ENCODE measurements around the gene PRDM10. TPM values are rescaled to one million over a fixed set of nuclear protein-coding genes. Genes with fewer than 3 reads are reported as not detected.

The PRDM10 gene
- total RNA-seq, 2 experiments from 2014 or later: 8.2 to 9.6 TPM

DNA sequence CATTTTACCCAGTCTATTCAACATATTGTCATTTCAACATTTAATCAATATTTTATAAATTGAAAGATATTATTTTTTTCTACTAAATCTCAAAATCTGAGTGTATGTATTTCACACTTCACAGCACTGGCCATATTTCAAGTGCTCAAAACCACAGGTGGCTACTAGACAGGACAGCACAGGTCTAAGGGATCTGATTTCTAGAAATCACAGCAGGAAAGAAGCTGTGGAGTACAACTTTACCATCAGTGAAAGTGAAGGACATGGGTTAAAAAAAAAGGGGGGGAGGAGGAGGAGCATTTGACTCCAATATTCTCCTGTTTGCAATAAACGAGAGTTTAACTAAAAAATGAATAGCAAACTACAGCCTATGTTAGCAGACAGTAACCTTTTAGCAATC is 4.5 kb downstream of the PRDM10 start:
- ChIA-PET CTCF (no interaction called here), POLR2A (interaction anchor here (1.3 kb wide), 1 partner anchor 102 kb away, joined by 3 read pairs; no protein-coding TSS in a partner anchor)
- TF ChIP-seq, protein P1, sequence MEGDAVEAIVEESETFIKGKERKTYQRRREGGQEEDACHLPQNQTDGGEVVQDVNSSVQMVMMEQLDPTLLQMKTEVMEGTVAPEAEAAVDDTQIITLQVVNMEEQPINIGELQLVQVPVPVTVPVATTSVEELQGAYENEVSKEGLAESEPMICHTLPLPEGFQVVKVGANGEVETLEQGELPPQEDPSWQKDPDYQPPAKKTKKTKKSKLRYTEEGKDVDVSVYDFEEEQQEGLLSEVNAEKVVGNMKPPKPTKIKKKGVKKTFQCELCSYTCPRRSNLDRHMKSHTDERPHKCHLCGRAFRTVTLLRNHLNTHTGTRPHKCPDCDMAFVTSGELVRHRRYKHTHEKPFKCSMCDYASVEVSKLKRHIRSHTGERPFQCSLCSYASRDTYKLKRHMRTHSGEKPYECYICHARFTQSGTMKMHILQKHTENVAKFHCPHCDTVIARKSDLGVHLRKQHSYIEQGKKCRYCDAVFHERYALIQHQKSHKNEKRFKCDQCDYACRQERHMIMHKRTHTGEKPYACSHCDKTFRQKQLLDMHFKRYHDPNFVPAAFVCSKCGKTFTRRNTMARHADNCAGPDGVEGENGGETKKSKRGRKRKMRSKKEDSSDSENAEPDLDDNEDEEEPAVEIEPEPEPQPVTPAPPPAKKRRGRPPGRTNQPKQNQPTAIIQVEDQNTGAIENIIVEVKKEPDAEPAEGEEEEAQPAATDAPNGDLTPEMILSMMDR (IDR thresholded peaks at IDR 0.05): no peak
- H3K27me3 ChIP-seq (ENCODE audit: control insufficient read depth in 1 of 2, insufficient read depth in 2 of 2, low read length in 2 of 2): no peaks in the 10 kb centered on the region
- ATAC-seq (ENCODE audit: poor library complexity) (no peak), DNase-seq (no peak)
- no peaks in the 10 kb centered on the region for H3K9me3 ChIP-seq (ENCODE audit: control insufficient read depth in 1 of 2, insufficient read depth in 1 of 2, low read length in 2 of 2)
- H3K4me3 Mint-ChIP-seq: peak overlapping the region; percentile 4
- peaks cover 11% of the 10 kb centered on the region for H3K4me1 ChIP-seq (ENCODE audit: insufficient read depth, low read length)
- peaks cover 12% of the 10 kb centered on the region for H3K36me3 Mint-ChIP-seq (ENCODE audit: low read depth)
- H3K27ac Mint-ChIP-seq: peak overlapping the region; percentile 36
- intact Hi-C loops (cut with DNase I, micrococcal nuclease): no loop called here
- no peaks in the 10 kb centered on the region for H3K36me3 ChIP-seq (ENCODE audit: insufficient read depth, low read length)
- no peaks in the 10 kb centered on the region for H3K27me3 Mint-ChIP-seq
- H3K4me3 ChIP-seq (ENCODE audit: low read length): no peak overlapping the region
- H3K4me1 Mint-ChIP-seq (ENCODE audit: low read depth): peaks cover 56% of the 10 kb centered on the region
- H3K27ac ChIP-seq (ENCODE audit: low read depth in 1 of 2, low read length in 2 of 2): no peak overlapping the region
- no peaks in the 10 kb centered on the region for H3K9me3 Mint-ChIP-seq

DNA sequence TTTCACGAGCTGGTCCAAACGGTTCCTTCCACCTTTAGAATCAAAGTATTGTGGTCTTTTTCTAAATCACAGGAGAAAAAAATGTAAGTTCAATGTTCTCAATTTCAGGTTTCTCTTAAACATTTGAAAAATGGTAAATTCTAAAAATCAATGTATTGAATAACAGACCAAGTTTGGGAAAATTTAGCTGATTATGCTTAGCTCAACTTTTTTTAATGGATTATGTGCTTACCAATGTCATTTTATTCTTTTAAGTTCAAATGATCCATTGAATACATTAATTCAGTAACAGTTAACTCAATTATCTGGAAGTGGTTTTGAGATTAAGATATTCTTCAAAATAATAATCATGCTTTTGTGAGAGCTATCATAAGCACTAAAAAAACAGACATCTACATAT is 5.1 kb downstream of the PRDM10 start:
- TF ChIP-seq, protein P1 (IDR thresholded peaks at IDR 0.05): no peak
- no peak overlapping the region for H3K27ac ChIP-seq (ENCODE audit: low read depth in 1 of 2, low read length in 2 of 2)
- no peaks in the 10 kb centered on the region for H3K27me3 Mint-ChIP-seq
- no peaks in the 10 kb centered on the region for H3K9me3 ChIP-seq (ENCODE audit: control insufficient read depth in 1 of 2, insufficient read depth in 1 of 2, low read length in 2 of 2)
- POLR2A ChIA-PET: interaction anchor here (0.6 to 1.3 kb wide), 2 partner anchors 101 to 341 kb away, joined by 3 read pairs; no protein-coding TSS in a partner anchor
- H3K27ac Mint-ChIP-seq: no peak overlapping the region
- H3K36me3 ChIP-seq (ENCODE audit: insufficient read depth, low read length): no peaks in the 10 kb centered on the region
- peaks cover 8% of the 10 kb centered on the region for H3K36me3 Mint-ChIP-seq (ENCODE audit: low read depth)
- H3K27me3 ChIP-seq (ENCODE audit: control insufficient read depth in 1 of 2, insufficient read depth in 2 of 2, low read length in 2 of 2): no peaks in the 10 kb centered on the region
- no peaks in the 10 kb centered on the region for H3K9me3 Mint-ChIP-seq
- ATAC-seq (ENCODE audit: poor library complexity): no peak
- peaks cover 54% of the 10 kb centered on the region for H3K4me1 Mint-ChIP-seq (ENCODE audit: low read depth)
- CTCF ChIA-PET: interaction anchor here (1.2 kb wide), 1 partner anchor 10 kb away, joined by 3 read pairs; no protein-coding TSS in a partner anchor
- no peak overlapping the region for H3K4me3 Mint-ChIP-seq
- H3K4me3 ChIP-seq (ENCODE audit: low read length): no peak overlapping the region
- intact Hi-C loops (cut with DNase I, micrococcal nuclease): no loop called here
- DNase-seq: no peak
- peaks cover 11% of the 10 kb centered on the region for H3K4me1 ChIP-seq (ENCODE audit: insufficient read depth, low read length)

DNA sequence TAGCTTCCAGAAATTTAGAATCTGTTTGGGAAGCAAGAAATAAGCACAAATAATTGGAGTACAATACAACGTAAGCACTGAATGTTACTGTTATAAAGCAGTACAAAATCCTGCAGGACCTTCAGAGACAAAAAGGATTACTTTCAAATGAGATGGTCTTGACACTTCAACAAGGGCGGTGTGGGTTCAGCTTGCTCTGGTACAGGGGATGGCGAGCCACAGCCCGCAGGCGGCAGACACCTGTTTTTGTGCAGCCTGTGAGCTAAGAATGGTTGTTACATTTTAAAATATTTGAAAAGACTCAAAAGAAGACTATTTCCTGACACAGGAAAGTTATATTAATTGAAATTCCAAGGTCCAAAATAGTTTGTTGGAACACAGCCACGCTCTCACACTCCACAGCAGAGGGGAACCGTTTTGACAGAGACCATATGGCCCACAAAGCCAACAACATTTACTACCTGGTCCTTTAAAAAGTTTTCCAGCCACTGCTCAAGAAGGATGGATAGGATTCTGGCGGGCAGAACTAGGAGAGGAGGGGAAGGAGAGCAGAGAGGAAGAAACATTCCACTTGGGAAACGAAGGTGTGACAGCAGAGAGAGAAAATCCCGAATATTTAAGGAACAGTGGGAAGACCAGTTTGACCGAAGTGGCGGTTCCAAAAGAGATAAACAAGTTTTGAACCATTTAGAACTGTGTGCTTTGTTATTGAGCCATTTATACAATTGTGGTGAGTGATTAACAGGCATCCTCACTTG is 6.3 kb downstream of the PRDM10 start:
- peak overlapping the region; percentile 7 for H3K27ac Mint-ChIP-seq
- H3K36me3 Mint-ChIP-seq (ENCODE audit: low read depth): peaks cover 4% of the 10 kb centered on the region
- H3K4me1 Mint-ChIP-seq (ENCODE audit: low read depth): peaks cover 56% of the 10 kb centered on the region
- H3K4me3 ChIP-seq (ENCODE audit: low read length): no peak overlapping the region
- intact Hi-C loops (cut with DNase I, micrococcal nuclease): no loop called here
- no peaks in the 10 kb centered on the region for H3K9me3 ChIP-seq (ENCODE audit: control insufficient read depth in 1 of 2, insufficient read depth in 1 of 2, low read length in 2 of 2)
- no peak for DNase-seq
- TF ChIP-seq, protein P1 (IDR thresholded peaks at IDR 0.05): no peak
- ChIA-PET POLR2A (no interaction called here), CTCF (no interaction called here)
- no peak overlapping the region for H3K4me3 Mint-ChIP-seq
- peaks cover 8% of the 10 kb centered on the region for H3K4me1 ChIP-seq (ENCODE audit: insufficient read depth, low read length)
- H3K27me3 Mint-ChIP-seq: no peaks in the 10 kb centered on the region
- no peak overlapping the region for H3K27ac ChIP-seq (ENCODE audit: low read depth in 1 of 2, low read length in 2 of 2)
- no peaks in the 10 kb centered on the region for H3K9me3 Mint-ChIP-seq
- ATAC-seq (ENCODE audit: poor library complexity): no peak
- H3K36me3 ChIP-seq (ENCODE audit: insufficient read depth, low read length): no peaks in the 10 kb centered on the region
- no peaks in the 10 kb centered on the region for H3K27me3 ChIP-seq (ENCODE audit: control insufficient read depth in 1 of 2, insufficient read depth in 2 of 2, low read length in 2 of 2)

Data from CD4-positive, alpha-beta T cell (primary cell).